ENCODE results near the gene ACOX2.

- TF ChIP-seq EZH2 (IDR thresholded peaks at IDR 0.05) (no peak), POLR2AphosphoS5 (IDR thresholded peaks at IDR 0.05; ENCODE audit: borderline replicate concordance, low read depth, low read length) (no peak)
Observed at GRCh38 chr3:58536501-58537411, at the start of gene ACOX2.
